Activated T-cell treated with anti-CD3 and anti-CD28 coated beads, Interleukin-2, amount 50 U/mL, for 72 hours (primary cell): ENCODE data around the gene ATAD3C. TPM values are rescaled to one million over a fixed set of nuclear protein-coding genes. Genes with fewer than 3 reads are reported as not detected.
A peak's percentile ranks its signal among the peaks of the same experiment; 100 is the strongest.
"Not testable (repeated sequence)": the region's sequence is repeated elsewhere in the genome, so short reads cannot be mapped to it uniquely, and the experiment has no call there.

Source experiments
- ATAC-seq, 2 donors: fragments of 150-1000 bp; cut with Tn5 transposase; replicated peaks in 1 of 2; 2 replicates each; pipeline ENCODE4 v1.10.0; 2021; ENCODE audit warnings: moderate library complexity in 2 of 2, mild to moderate bottlenecking in 1 of 2
- DNase-seq, 2 donors: peaks; one replicate each; pipeline ENCODE4 v3.0.0; 2021 to 2022; ENCODE audit warnings: mixed read lengths in 1 of 2
- H3K27ac Mint-ChIP-seq: one replicate; pipeline ENCODE4 v1.8.0; 2022; ENCODE audit warnings: mild to moderate bottlenecking, moderate library complexity, mixed read lengths
- H3K27me3 Mint-ChIP-seq: one replicate; pipeline ENCODE4 v1.8.0; 2022; ENCODE audit warnings: low read depth, mixed read lengths
- H3K36me3 Mint-ChIP-seq, 2 donors: one replicate each; pipeline ENCODE4 v1.8.0; 2022; ENCODE audit warnings: mixed read lengths in 2 of 2, mild to moderate bottlenecking in 1 of 2; ENCODE audit not compliant: insufficient read depth in 2 of 2
- H3K4me1 Mint-ChIP-seq: one replicate; pipeline ENCODE4 v1.8.0; 2022; ENCODE audit warnings: low read depth, mixed read lengths
- H3K4me3 Mint-ChIP-seq, 2 donors: one replicate each; pipeline ENCODE4 v1.8.0; 2022; ENCODE audit warnings: mild to moderate bottlenecking in 2 of 2, mixed read lengths in 2 of 2, moderate library complexity in 2 of 2
- H3K9me3 Mint-ChIP-seq, 2 donors: one replicate each; pipeline ENCODE4 v1.8.0; 2022; ENCODE audit warnings: mixed read lengths in 2 of 2
- total RNA-seq, 2 donors: library from RNA; stranded (reverse); gene quantifications; one replicate each; pipeline ENCODE4 v1.2.3, GENCODE V29; 2022

The ATAD3C gene
- total RNA-seq, 2 donors from 2014 or later: 2.8 to 3.7 TPM

DNA sequence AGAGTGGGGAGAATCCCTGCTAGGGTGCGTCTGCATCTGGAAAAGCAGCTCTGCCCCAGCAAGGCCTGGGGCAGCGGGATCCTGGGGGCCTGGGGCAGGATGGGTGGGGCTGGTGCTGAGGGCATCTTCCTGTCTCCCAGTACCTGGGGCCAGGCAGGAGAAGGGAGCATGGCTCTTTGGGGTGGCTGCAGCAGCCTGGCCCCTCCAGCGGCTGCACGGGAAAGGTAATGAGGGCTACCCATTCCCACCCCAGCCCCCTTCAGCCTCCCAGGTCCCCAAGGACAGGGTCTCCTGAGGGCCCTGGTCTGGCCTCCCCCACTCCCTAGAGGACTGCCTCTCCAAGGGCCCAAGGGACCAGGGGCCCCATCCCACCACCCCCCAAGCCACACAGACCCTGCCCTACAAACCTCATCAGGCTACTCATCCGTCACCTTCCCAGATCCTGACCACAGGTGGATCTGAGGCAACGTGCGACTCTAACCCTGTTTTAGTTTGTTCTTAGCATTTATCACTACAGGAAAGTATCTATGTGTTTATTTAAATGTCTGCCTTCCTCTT, 27.5 kb upstream of the ATAD3C start:
- DNase-seq: no peak
- no peaks in the 10 kb centered on the region for H3K36me3 Mint-ChIP-seq
- ATAC-seq: no peak
- H3K27me3 Mint-ChIP-seq: peaks cover 15% of the 10 kb centered on the region
- no peak overlapping the region for H3K4me3 Mint-ChIP-seq
- no peak overlapping the region for H3K27ac Mint-ChIP-seq
- peaks cover 29% of the 10 kb centered on the region for H3K4me1 Mint-ChIP-seq
- no peaks in the 10 kb centered on the region for H3K9me3 Mint-ChIP-seq

DNA sequence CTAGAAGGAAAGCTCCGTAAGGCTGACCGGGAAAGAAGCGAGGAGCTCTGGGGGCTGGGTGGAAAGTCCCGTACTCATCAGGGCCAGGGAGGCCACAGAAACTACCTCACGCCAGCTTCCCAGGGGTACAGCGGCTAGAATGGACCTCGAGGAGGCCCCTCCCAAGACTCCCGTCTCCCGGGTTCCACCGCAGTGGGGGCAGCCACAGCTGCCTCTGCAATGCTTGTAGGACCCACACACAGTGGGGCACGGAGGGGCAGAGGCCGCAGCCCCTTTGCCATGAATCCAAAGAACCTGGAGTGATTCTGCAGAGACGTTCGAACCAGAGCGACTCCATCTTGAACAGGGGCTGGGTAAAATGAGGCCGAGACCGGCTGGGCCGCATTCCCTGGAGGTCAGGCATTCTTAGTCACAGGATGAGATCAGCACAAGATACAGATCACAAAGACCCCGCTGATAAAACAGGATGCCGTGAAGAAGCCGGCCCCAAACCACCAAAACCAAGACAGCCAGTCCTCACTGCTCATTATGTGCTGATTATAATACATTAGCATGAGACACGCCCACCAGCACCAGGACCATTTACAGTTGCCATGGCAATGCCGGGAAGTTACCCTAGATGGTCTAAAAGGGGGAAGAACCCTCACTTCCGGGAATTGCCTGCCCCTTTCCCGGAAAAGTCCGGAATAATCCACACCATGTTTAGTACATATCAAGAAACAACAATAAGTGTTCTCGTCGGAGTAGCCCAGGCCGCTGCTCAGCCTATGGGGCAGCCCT, 26.8 kb upstream of the ATAD3C start:
- H3K27me3 Mint-ChIP-seq: peaks cover 15% of the 10 kb centered on the region
- no peak overlapping the region for H3K27ac Mint-ChIP-seq
- no peak for DNase-seq
- H3K4me3 Mint-ChIP-seq: no peak overlapping the region
- peak; percentile 30 to 40 for ATAC-seq
- no peaks in the 10 kb centered on the region for H3K9me3 Mint-ChIP-seq
- H3K4me1 Mint-ChIP-seq: peaks cover 25% of the 10 kb centered on the region
- no peaks in the 10 kb centered on the region for H3K36me3 Mint-ChIP-seq

DNA sequence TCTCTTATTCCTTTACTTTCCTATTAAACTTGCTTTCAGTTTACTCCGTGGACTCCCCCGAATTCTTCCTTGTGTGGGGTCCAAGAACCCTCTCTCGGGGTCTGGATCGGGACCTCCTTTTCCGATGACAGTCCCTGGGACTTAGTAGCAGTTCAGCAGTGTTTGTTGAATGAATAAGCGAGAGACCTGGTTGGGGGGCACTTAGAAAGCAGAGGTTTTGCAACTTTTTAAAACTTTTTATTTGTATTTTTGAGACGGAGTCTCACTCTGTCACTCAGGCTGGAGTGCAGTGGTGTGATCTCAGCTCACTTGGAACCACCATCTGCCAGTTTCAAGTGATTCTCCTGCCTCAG, 26.3 kb upstream of the ATAD3C start:
- no peak overlapping the region for H3K4me3 Mint-ChIP-seq
- H3K36me3 Mint-ChIP-seq: no peaks in the 10 kb centered on the region
- ATAC-seq (no peak), DNase-seq (no peak)
- H3K9me3 Mint-ChIP-seq: no peaks in the 10 kb centered on the region
- no peak overlapping the region for H3K27ac Mint-ChIP-seq
- H3K4me1 Mint-ChIP-seq: peaks cover 20% of the 10 kb centered on the region
- H3K27me3 Mint-ChIP-seq: peaks cover 16% of the 10 kb centered on the region

DNA sequence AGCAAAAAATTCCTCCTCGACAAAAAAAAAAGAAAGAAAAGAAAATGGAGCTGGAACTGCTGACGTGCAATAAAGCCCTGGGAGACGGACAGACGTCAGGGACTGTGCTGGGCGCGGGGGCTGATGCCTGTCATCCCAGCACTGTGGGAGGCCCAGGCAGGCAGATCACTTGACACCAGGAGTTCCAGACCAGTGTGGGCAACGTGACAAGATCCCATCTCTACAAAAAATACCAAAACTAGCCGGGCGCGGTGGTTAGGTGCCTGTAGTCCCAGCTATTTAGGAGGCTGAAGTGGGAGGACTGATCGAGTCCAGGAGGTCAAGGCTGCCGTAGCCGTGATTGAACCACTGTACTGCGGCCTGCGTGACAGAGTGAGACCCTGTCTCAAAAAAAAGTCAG, 24.8 kb upstream of the ATAD3C start:
- DNase-seq (no peak), ATAC-seq (no peak)
- peaks cover 26% of the 10 kb centered on the region for H3K27me3 Mint-ChIP-seq
- peaks cover 12% of the 10 kb centered on the region for H3K4me1 Mint-ChIP-seq
- H3K9me3 Mint-ChIP-seq: no peaks in the 10 kb centered on the region
- H3K27ac Mint-ChIP-seq: no peak overlapping the region
- H3K36me3 Mint-ChIP-seq: peaks cover 2% of the 10 kb centered on the region in 2 donors
- no peak overlapping the region for H3K4me3 Mint-ChIP-seq

DNA sequence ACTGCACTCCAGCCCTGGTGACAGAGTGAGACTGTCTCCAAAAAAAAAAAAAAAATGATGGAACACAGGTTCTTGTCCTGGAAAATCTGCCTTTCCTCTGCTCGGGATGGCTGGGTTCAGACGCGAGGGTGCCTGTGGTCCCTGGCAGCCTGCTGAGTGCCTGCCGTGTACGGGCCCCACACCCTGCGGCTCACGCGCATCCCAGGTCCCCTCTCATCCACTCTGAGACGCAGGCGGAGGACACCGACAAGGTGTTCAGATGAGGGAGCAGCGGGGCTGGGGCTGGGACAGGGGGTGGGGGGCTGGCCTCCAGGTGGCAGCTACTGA, 24.1 kb upstream of the ATAD3C start:
- ATAC-seq (no peak), DNase-seq (no peak)
- Mint-ChIP-seq H3K4me1 (peaks cover 12% of the 10 kb centered on the region), H3K9me3 (no peaks in the 10 kb centered on the region), H3K27me3 (peaks cover 26% of the 10 kb centered on the region), H3K4me3 (no peak overlapping the region), H3K27ac (no peak overlapping the region), H3K36me3 (peaks cover 2% of the 10 kb centered on the region in 2 donors)

DNA sequence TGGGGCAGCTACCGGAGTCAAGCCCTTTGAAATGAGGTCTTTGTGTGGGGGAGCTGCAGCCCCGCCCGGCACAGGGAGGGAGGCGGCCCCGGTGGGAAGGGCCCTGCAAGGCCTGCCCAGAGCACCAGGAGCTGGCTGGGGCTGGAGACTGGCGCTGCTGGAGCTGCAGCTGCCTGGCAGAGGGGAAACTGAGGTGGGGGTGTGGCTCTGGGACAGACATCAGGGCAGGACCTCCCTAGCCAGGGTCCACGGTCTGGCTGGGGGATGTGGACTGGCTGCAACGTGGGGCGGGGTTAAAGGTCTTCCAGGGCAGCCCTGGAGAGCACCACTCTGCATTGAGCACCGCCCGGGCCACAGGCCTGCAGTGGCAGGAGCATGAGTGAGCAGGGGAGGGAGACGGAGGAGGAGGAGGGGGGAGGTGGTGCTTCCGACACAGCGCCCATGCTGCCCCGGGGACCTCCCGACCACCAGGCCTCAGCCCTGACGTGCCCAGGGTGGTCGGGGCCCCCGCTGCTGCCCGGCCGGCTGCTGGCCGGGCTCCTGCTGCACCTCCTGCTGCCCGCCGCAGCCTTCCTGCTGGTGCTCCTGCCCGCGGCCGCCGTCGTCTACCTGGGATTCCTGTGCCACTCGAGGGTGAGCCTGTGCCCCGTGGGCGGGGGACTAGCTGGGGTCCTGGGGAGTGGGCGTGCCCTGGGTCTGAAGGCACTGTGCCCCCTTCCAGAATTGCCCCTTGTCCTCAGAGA, 23.6 kb upstream of the ATAD3C start:
- Mint-ChIP-seq H3K4me3 (peak overlapping the region in 1 of 2 donors; percentile 67), H3K27ac (no peak overlapping the region), H3K27me3 (peaks cover 26% of the 10 kb centered on the region), H3K9me3 (no peaks in the 10 kb centered on the region), H3K4me1 (peaks cover 12% of the 10 kb centered on the region), H3K36me3 (peaks cover 2% of the 10 kb centered on the region in 2 donors)
- no peak for DNase-seq
- ATAC-seq: no peak

DNA sequence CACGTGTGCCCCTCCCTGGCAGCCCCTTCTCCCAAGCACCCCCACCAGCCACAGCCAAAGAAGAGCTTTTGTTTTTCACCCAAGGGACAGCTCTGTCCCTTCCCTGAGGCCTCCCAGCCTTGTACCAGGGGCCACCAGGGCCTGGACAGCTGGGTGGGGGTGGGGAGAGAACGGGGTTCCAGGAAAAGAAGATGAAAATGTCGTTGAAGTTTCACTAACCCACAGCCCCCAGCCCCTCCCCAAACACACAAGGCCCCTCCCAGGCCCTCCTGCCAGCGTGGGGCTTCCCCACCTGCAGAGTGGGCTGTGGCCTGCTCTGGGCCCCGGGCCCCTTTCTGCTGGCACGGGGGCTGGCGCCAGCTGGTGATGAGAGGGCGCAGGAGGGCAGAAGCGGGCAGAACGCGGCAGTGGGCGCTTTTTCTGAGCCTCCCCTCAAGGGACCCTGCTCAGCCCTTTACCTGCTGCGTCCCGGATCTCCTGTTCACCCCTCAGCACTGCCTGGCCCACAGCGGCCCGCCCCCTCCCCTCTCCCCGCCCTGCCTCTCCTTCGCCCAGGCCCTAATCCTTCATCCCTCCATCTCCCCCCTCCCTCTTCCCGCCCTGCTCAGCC, 22.9 kb upstream of the ATAD3C start:
- Mint-ChIP-seq H3K4me1 (peaks cover 12% of the 10 kb centered on the region), H3K9me3 (no peaks in the 10 kb centered on the region), H3K36me3 (peaks cover 2% of the 10 kb centered on the region in 2 donors), H3K27me3 (peaks cover 26% of the 10 kb centered on the region), H3K27ac (no peak overlapping the region), H3K4me3 (peak overlapping the region in 1 of 2 donors; percentile 67)
- peak in 1 of 2 donors; percentile 28 for ATAC-seq
- DNase-seq: no peak

DNA sequence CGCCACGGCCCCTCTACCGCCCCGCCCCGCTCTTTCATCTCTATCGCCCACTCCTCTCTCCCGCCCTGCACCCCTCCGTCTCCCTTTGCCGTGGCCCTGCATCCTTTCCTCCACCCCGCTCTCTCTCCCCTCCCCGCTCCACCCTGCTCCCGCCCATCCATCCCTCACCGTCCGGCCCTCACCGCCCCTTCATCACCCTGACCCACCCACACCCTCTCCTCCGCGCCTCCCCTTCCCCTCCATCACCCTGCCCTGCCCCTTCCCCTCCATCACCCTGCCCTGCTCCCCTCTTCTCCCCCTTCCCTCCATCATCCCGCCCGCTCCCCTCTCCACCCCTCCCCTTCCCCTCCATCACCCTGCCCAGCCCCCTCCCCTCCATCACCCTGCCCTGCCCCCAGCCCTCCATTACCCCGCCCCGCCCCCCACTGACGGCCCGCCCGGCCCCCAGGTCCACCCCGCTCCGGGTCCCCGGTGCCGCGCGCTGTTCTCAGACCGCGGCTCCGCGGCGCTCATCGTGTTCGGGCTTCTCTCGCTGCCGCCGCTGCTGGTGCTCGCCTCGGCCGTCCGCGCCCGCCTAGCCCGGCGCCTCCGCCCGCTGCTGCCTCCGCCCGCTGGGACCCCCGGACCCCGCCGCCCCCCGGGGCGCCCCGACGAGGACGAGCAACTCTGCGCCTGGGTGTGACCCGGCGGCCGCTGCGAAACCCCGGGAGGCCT, 22.2 kb upstream of the ATAD3C start:
- Mint-ChIP-seq H3K27ac (no peak overlapping the region), H3K9me3 (no peaks in the 10 kb centered on the region), H3K4me3 (peak overlapping the region in 1 of 2 donors; percentile 27), H3K4me1 (peaks cover 11% of the 10 kb centered on the region), H3K36me3 (peaks cover 2% of the 10 kb centered on the region in 2 donors), H3K27me3 (peaks cover 25% of the 10 kb centered on the region)
- DNase-seq (peak in 1 of 2 donors; percentile 30), ATAC-seq (peak in 1 of 2 donors; percentile 18)

DNA sequence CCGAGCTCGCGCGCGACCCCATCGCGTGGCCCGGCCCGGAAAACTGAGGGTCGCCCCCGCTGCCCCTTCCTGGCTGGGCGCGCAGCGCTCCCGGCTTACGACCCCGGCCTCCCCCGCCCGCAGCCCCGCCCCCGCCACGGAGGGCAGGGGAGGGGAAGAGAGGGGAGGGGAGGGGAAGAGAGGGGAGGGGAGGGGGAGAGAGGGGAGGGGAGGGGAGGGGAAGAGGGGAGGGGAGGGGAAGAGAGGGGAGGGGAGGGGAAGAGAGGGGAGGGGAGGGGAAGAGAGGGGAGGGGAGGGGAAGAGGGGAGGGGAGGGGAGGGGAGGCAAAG, 21.7 kb upstream of the ATAD3C start:
- peaks cover 6% of the 10 kb centered on the region for H3K4me1 Mint-ChIP-seq
- ATAC-seq (no peak), DNase-seq (no peak)
- no peaks in the 10 kb centered on the region for H3K9me3 Mint-ChIP-seq
- H3K27ac Mint-ChIP-seq: no peak overlapping the region
- H3K4me3 Mint-ChIP-seq: no peak overlapping the region
- H3K27me3 Mint-ChIP-seq: peaks cover 20% of the 10 kb centered on the region
- H3K36me3 Mint-ChIP-seq: peaks cover 2% of the 10 kb centered on the region in 2 donors

DNA sequence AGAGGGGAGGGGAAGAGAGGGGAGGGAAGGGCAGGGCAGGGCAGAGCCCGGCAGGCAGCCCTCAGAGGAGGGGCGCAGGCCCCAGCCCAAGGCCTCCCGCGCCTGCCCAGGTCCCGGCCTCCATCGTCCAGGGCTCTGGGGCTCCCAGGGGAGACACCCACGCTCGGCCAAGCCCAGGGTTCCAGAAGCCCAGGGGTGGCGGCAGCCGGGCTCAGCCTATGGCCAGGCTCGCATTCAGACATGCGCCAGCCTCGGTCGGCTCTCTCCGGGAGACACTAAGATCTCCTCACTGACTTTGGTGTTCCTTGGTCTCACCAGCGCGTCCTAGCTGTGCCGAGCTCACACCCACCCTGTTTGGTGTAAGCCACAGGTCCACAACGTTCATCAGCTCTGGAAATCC, 21.3 kb upstream of the ATAD3C start:
- no peaks in the 10 kb centered on the region for H3K9me3 Mint-ChIP-seq
- DNase-seq: no peak
- H3K36me3 Mint-ChIP-seq: peaks cover 2% of the 10 kb centered on the region in 2 donors
- H3K27ac Mint-ChIP-seq: no peak overlapping the region
- H3K4me3 Mint-ChIP-seq: peak overlapping the region; percentile 25 to 38
- peaks cover 17% of the 10 kb centered on the region for H3K27me3 Mint-ChIP-seq
- no peak for ATAC-seq
- H3K4me1 Mint-ChIP-seq: peaks cover 2% of the 10 kb centered on the region

DNA sequence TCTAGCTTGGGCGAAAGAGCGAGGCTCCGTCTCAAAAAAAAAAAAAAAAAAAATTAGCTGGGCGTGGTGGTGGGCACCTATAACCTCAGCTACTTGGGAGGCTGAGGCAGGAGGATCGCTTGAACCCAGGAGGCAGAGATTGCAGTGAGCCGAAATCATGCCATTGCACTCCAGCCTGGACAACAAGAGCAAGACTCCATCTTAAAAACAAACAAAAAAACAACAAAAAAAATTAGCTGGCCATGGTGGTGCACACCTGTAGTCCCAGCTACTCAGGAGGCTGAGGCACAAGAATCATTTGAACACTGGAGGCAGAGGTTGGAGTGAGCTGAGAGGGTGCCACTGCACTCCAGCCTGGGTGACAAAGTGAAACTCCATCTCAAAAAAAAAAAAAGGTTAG, 20.5 kb upstream of the ATAD3C start:
- peaks cover 17% of the 10 kb centered on the region for H3K27me3 Mint-ChIP-seq
- H3K9me3 Mint-ChIP-seq, H3K4me3 Mint-ChIP-seq, H3K4me1 Mint-ChIP-seq, ATAC-seq, H3K36me3 Mint-ChIP-seq, DNase-seq, H3K27ac Mint-ChIP-seq: not testable (repeated sequence)

DNA sequence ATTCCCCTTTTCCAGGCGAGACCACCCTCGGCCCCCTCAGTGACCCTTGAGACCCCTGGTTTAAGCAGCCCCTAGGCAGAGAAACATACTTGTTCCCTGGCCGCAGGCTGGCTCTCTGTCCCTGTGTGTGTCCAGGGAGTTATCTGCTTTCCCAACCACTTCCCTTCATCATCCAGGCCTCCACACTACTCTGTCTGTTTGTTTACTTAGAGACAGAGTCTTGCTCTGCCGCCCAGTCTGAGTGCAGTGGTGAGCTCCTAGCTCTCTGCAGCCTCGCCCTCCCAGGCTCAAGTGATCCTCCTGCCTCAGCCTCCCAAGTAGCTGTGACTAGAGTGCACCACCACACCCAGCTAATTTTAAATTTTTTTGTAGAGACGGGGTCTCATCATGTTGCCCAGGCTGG, 19.8 kb upstream of the ATAD3C start:
- DNase-seq: no peak
- ATAC-seq: no peak
- Mint-ChIP-seq H3K27ac (no peak overlapping the region), H3K27me3 (peaks cover 17% of the 10 kb centered on the region), H3K36me3 (peaks cover 2% of the 10 kb centered on the region in 2 donors), H3K4me1 (no peaks in the 10 kb centered on the region), H3K4me3 (no peak overlapping the region), H3K9me3 (no peaks in the 10 kb centered on the region)
